HL-60 (cell line): ENCODE results near the gene TH.

Experiments used
- GABPA ChIP-seq: IDR thresholded peaks from 2 replicates; pipeline ENCODE4 v1.6.1; 2012; ENCODE audit warnings: low read depth
- POLR2AphosphoS5 ChIP-seq: IDR thresholded peaks from 2 replicates; pipeline ENCODE4 v1.6.1; 2012; ENCODE audit warnings: low read depth
- SPI1 ChIP-seq: IDR thresholded peaks from 2 replicates; pipeline ENCODE4 v1.6.1; 2012; ENCODE audit warnings: low read depth, mild to moderate bottlenecking, borderline replicate concordance
- TF ChIP-seq, protein P1 (sequence below): IDR thresholded peaks from one replicate; pipeline ENCODE4 v1.5.1; 2011; ENCODE audit warnings: low read length, control low read depth, inconsistent platforms; ENCODE audit not compliant: insufficient read depth
- TF ChIP-seq, protein P2 (sequence below): IDR thresholded peaks from 2 replicates; pipeline ENCODE4 v1.6.1; 2012; ENCODE audit warnings: low read depth; ENCODE audit not compliant: insufficient replicate concordance

DNA sequence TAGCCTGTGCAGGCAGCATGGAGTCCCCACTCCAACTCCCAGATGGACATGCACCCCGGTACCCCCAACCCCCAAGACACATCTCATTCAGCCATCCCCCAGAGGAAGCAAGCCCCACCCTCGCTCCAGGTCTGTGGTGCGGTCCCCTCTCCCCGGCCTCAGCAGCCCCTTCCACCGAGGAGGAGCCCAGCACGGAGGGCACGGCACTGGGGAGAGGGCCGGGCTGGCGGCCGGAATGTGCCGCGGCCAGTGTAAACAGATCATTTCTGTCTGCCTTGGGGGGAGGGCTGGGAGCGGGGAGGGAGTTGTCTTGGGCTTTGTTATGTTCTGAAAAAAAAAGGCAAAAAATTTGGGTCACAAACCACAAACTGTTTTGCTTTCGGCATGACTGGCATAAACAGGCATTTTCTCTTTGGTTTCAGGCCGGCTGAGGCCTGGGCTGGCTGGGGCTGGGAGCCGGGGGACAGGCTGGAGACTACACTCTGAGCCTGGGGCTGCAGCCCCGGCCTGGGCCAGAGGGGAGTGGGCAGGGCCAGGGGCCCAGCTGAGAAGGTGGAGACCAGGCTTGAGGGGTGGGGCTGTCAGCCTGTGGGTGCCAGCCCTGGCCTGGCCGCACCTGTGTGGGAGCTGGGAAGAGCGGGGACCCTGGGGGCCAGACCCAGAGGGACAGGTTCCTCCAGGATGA lies 49.3 kb downstream of the TH start:
- TF ChIP-seq, protein P1, sequence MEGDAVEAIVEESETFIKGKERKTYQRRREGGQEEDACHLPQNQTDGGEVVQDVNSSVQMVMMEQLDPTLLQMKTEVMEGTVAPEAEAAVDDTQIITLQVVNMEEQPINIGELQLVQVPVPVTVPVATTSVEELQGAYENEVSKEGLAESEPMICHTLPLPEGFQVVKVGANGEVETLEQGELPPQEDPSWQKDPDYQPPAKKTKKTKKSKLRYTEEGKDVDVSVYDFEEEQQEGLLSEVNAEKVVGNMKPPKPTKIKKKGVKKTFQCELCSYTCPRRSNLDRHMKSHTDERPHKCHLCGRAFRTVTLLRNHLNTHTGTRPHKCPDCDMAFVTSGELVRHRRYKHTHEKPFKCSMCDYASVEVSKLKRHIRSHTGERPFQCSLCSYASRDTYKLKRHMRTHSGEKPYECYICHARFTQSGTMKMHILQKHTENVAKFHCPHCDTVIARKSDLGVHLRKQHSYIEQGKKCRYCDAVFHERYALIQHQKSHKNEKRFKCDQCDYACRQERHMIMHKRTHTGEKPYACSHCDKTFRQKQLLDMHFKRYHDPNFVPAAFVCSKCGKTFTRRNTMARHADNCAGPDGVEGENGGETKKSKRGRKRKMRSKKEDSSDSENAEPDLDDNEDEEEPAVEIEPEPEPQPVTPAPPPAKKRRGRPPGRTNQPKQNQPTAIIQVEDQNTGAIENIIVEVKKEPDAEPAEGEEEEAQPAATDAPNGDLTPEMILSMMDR: no peak
- TF ChIP-seq POLR2AphosphoS5: no peak
- TF ChIP-seq, protein P2, sequence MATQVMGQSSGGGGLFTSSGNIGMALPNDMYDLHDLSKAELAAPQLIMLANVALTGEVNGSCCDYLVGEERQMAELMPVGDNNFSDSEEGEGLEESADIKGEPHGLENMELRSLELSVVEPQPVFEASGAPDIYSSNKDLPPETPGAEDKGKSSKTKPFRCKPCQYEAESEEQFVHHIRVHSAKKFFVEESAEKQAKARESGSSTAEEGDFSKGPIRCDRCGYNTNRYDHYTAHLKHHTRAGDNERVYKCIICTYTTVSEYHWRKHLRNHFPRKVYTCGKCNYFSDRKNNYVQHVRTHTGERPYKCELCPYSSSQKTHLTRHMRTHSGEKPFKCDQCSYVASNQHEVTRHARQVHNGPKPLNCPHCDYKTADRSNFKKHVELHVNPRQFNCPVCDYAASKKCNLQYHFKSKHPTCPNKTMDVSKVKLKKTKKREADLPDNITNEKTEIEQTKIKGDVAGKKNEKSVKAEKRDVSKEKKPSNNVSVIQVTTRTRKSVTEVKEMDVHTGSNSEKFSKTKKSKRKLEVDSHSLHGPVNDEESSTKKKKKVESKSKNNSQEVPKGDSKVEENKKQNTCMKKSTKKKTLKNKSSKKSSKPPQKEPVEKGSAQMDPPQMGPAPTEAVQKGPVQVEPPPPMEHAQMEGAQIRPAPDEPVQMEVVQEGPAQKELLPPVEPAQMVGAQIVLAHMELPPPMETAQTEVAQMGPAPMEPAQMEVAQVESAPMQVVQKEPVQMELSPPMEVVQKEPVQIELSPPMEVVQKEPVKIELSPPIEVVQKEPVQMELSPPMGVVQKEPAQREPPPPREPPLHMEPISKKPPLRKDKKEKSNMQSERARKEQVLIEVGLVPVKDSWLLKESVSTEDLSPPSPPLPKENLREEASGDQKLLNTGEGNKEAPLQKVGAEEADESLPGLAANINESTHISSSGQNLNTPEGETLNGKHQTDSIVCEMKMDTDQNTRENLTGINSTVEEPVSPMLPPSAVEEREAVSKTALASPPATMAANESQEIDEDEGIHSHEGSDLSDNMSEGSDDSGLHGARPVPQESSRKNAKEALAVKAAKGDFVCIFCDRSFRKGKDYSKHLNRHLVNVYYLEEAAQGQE: no peak
- TF ChIP-seq GABPA: no peak
- TF ChIP-seq SPI1: no peak
